ENCODE measurements around the gene DLL3.
"Not testable (repeated sequence)": the region's sequence is repeated elsewhere in the genome, so short reads cannot be mapped to it uniquely, and the experiment has no call there.

DLL3 gene

DNA sequence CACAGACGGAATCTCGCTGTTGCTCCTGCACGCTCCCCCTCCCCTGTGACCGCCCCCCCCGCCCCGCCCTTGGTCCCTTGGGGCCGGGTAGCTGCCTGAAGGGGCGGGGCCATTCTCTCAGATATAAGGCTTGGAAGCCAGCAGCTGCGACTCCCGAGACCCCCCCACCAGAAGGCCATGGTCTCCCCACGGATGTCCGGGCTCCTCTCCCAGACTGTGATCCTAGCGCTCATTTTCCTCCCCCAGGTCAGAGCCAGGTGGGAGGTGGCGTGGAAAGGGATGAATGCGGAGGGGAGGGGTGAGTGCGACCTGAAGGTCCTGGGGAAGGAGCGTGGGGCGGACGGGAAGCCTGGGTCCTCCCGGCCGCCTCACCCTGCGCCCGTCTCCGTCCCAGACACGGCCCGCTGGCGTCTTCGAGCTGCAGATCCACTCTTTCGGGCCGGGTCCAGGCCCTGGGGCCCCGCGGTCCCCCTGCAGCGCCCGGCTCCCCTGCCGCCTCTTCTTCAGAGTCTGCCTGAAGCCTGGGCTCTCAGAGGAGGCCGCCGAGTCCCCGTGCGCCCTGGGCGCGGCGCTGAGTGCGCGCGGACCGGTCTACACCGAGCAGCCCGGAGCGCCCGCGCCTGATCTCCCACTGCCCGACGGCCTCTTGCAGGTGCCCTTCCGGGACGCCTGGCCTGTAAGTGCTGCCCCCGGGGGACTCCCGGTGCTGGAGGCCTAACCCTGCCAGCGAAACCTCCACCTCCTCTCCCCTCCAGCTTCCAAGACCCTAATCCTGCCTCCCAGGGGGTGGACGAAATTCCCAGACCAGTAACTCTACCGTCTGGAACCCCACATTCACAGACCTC is at the start of gene DLL3:
TSS of gene DLL3 (plus strand) at position 150 of the 845 bp plus-strand sequence. CDS start at position 178, 28 bp downstream.
- no peak for DNase-seq (ENCODE audit: low read depth)

GRCh38 chr19:39449116-39449797 is 49.5 kb upstream of the DLL3 start:
- no peak for DNase-seq (ENCODE audit: low read depth)

DNA sequence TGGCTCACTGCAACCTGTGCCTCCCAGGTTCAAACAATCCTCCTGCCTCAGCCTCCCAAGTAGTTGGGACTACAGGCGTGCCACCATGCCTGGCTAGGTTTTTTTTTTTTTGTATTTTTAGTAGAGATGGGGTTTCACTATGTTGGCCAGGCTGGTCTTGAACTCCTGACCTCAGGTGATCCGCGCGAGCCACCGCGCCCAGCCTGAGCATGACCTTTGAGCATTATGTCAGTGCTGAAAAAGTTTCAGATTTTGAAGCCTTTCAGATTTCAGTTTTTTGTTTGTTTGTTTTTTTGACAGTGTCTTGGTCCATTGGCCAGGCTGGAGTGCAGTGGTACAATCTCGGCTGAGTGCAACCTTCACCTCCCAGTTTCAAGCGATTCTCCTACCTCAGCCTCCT is 47.5 kb upstream of the DLL3 start:
- DNase-seq (ENCODE audit: low read depth) = not testable (repeated sequence)

GRCh38 chr19:39463403-39463802 is 35.3 kb upstream of the DLL3 start:
- no peak for DNase-seq (ENCODE audit: low read depth)

- DNase-seq (ENCODE audit: low read depth) = no peak
Measured at GRCh38 chr19:39465956-39466747, 32.6 kb upstream of the DLL3 start.

GRCh38 chr19:39467941-39468340 is 30.8 kb upstream of the DLL3 start:
- DNase-seq (ENCODE audit: low read depth) = no peak

GRCh38 chr19:39469036-39469435 is 29.7 kb upstream of the DLL3 start:
- no peak for DNase-seq (ENCODE audit: low read depth)

GRCh38 chr19:39469567-39469966 is 29.2 kb upstream of the DLL3 start:
- DNase-seq (ENCODE audit: low read depth) = no peak

DNA sequence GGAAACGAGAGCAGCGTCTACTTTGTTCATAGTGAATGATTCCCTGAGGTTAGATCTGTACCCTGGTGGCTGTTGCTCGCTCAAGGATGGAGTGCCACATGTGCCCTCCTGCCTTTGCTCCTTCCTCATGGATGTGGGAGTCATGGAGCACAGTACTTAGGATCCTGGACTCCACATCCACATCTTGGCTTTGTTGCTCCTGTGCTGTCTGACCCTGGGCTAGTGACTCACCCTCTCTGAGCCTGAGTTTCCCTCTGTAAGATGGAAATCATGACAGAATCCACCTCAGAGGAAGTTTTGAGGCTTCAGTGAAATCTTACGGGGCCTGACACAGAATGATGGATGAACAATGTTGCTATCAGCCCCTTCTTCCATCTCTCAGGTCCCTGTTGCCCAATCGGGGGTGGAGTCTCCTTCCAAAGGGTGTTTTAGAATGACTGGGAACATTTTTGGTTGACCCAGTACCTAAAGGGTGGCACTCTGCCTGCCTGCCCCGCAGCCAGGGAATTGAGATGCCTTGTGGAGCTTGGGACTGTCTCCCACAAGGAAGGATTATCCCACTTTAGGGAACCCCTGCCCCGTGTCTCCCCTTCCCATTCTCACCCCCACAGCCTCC is 27.9 kb upstream of the DLL3 start:
- DNase-seq (ENCODE audit: low read depth) = no peak

DNA sequence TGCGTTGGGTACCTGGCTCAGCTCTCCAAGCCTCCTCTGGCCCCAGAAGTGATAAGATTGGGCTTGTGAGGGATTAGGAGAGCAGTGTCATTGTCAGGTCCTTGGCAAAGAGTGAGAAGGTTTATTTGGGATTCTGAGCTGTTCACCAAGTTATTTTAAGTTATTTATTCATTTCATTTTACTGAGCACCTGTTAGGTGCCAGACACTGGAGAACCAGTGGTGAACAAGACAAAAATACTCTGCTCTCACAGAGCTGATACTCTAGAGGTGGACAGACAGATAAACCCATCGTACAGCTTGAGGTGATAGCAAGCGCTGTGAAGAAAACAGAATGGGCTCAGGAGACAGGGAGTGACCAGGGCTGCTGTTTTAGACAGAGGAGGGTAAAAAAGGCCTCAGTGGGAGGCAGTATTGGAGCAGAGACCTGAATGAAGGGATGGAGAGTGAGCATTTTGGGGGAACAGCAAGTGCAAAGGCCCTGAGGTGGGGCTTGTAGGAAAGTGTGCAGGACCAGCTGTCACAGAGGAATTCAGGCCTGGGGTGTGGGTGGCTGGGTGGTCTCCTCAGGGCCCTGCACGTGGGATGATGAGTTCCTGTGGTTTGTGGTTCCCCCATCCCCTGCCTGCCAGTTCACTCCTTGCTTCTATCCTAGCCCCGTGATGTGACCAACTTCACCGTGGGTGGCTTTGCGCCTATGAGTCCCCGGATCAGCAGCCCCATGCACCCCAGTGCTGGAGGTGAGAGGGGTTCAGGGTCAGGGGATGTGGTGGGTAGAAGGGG is 26.8 kb upstream of the DLL3 start:
- no peak for DNase-seq (ENCODE audit: low read depth)

GRCh38 chr19:39472746-39473442 is 25.9 kb upstream of the DLL3 start:
- DNase-seq (ENCODE audit: low read depth) = no peak

DNA sequence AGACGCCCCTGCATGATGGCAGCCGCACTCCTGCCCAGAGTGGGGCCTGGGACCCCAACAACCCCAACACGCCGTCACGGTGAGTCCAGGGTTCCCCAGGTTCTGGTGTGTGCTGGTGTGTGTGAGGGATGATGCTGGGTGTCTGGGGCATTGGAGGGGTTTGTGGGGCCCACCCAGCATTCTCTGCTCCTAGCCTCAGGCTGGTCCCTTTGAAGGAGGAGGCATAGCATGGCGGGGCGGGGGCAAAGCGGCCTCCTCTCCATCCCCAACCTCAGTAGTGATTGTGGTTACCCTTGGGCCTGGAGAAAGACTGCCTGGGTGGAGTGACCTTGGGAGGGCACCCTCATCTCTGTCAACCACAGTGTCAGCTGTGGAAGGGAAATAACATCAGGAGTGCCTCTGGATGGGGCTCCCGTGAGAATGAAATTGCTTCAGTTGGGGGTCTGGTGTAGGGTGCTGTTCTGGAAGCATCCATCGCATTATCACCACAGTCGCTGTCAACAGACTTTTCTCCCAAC is 25.2 kb upstream of the DLL3 start:
- DNase-seq (ENCODE audit: low read depth) = no peak

DNA sequence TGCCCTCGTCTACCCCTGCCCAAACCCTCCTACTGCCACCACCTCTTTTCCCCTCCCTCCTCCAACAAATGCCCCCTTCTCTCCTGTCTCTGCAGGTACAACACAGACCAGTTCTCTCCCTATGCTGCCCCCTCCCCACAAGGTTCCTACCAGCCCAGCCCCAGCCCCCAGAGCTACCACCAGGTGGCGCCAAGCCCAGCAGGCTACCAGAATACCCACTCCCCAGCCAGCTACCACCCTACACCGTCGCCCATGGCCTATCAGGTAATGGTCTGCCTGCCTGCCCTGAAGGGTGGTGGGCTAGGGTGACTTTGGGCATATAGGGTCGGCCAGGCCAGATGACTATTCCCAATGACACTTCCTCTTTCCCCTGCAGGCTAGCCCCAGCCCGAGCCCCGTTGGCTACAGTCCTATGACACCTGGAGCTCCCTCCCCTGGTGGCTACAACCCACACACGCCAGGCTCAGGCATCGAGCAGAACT is 24.6 kb upstream of the DLL3 start:
- DNase-seq (ENCODE audit: low read depth) = no peak

GRCh38 chr19:39475748-39476147 is 23.0 kb upstream of the DLL3 start:
- DNase-seq (ENCODE audit: low read depth) = no peak

DNA sequence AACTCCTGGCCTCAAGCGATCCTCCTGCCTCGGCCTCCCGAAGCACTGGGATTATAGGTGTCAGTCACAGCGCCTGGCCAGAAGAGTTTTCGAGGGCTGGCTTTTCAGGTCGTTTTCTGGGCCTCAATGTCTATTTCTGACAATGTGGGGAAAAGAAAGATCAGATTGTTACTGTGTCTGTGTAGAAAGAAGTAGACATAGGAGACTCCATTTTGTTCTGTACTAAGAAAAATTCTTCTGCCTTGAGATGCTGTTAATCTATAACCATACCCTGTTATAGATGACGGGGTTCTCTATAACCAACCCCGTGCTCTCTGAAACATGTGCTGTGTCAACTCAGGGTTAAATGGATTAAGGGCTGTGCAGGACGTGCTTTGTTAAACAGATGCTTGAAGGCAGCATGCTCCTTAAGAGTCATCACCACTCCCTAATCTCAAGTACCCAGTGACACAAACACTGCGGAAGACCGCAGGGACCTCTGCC is 19.4 kb upstream of the DLL3 start:
- DNase-seq (ENCODE audit: low read depth) = not testable (repeated sequence)

GRCh38 chr19:39479916-39480315 is 18.8 kb upstream of the DLL3 start:
- DNase-seq (ENCODE audit: low read depth) = no peak

- DNase-seq (ENCODE audit: low read depth) = peak; percentile 99
Measured at GRCh38 chr19:39480337-39481228, 18.2 kb upstream of the DLL3 start, which contains the start of gene TIMM50. Gene TIMM50, plus strand, starts transcription at chr19:39480838. Its CDS starts 16 bp downstream, at chr19:39480854.

GRCh38 chr19:39481229-39481545 is 17.6 kb upstream of the DLL3 start:
- DNase-seq (ENCODE audit: low read depth) = no peak

DNA sequence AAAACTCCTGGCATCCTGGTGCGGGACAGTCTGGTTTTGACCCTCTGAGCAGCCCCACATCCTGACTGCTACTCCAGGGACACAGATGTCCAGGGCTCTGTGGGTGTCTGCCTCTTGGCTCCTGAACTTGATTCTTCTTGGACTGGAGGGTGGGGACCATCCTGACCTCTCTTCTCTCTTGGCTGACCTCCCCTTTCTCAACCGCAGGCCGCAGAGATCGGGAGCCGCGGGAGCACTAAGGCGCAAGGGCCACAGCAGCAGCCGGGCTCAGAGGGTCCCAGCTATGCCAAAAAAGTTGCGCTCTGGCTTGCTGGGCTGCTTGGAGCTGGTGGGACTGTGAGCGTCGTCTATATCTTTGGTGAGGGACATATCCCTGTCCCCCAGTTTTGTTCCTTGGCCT is 17.1 kb upstream of the DLL3 start:
- DNase-seq (ENCODE audit: low read depth) = no peak
